PC-3 (cell line): ENCODE results near the gene SCIN.

Experiments used
- CTCF ChIP-seq: fragments of 300-600 bp; sonication (generic); conservative IDR thresholded peaks from 2 replicates; pipeline ENCODE4 v1.5.1; 2017; ENCODE audit warnings: antibody characterized with exemption, low read depth, mild to moderate bottlenecking, low read length
- EZH2phosphoT487 ChIP-seq: fragments of 300-600 bp; sonication (generic); IDR thresholded peaks from 2 replicates; pipeline ENCODE4 v1.6.1; 2018; ENCODE audit warnings: mild to moderate bottlenecking, antibody characterized with exemption, low read length, borderline replicate concordance

- no peak for TF ChIP-seq CTCF
- TF ChIP-seq EZH2phosphoT487: no peak
Observed at GRCh38 chr7:12549106-12549505, 21.4 kb upstream of the SCIN start.
